HCT116 (cell line): ENCODE data around the gene FGGY. TPM values are rescaled to one million over a fixed set of nuclear protein-coding genes. Genes with fewer than 3 reads are reported as not detected.

Experiments
- ATAC-seq: fragments of 200-7000 bp; cut with Tn5 transposase; 2 replicates; pipeline ENCODE4 v1.9.1; 2020; ENCODE audit warnings: mild to moderate bottlenecking, moderate library complexity
- BruUV-seq: library from RNA; stranded (reverse); fragments of 400-500 nt; replicated peaks from 2 replicates; lab custom pipeline; 2021; lab: Mats Ljungman, UMichigan
- CTCF ChIA-PET: fragments of 300-600 bp; sonication (Branson Sonifier 250); formaldehyde crosslinking; loops from one replicate; lab custom pipeline; 2021; ENCODE audit warnings: antibody characterized with exemption; lab: Charles Lee
- POLR2A ChIA-PET: fragments of 300-600, 350-600 bp; sonication (Branson Sonifier 250); formaldehyde crosslinking; loops from one replicate; lab custom pipeline; 2021; ENCODE audit warnings: antibody characterized with exemption; lab: Charles Lee
- RAD21 ChIA-PET, 2 experiments: fragments of 300-600 bp; sonication (Branson Sonifier 250); formaldehyde crosslinking; loops; one replicate each; lab custom pipeline; 2023; ENCODE audit warnings: low total read pairs in 2 of 2; ENCODE audit not compliant: uncharacterized antibody in 2 of 2, unreplicated experiment in 2 of 2, low non-redundant PET in 1 of 2; lab: Charles Lee
- DNase-seq: peaks from one replicate; pipeline ENCODE4 v3.0.0-alpha.2; 2010; ENCODE audit warnings: low read depth, low spot score
- H2AFZ ChIP-seq: fragments of 200-600 bp; shearing (Covaris generic), sonication (generic); 2 replicates; pipeline ENCODE4 v1.6.1; 2017; ENCODE audit warnings: low read depth, mixed run types, mixed read lengths, antibody characterized with exemption, low read length; ENCODE audit not compliant: poor library complexity, severe bottlenecking
- H3K27ac ChIP-seq: 2 replicates; pipeline ENCODE4 v1.5.1; 2012; ENCODE audit warnings: low read depth, low read length
- H3K27me3 ChIP-seq: fragments of 200-600 bp; sonication (generic); 2 replicates; pipeline ENCODE4 v1.6.1; 2016; ENCODE audit warnings: mixed run types, low read length, mixed read lengths; ENCODE audit not compliant: insufficient read depth
- H3K36me3 ChIP-seq, 2 experiments: fragments of 200-500 bp in 1 of 2; fragments of 200-600 bp in 1 of 2; sonication (Bioruptor generic) in 1 of 2; sonication (generic) in 1 of 2; 2 replicates each; pipeline versions ENCODE4 v1.5.1 to v1.6.1; 2014 to 2016; ENCODE audit warnings: low read length in 2 of 2, inconsistent platforms in 1 of 2, mixed read lengths in 1 of 2, mixed run types in 1 of 2; ENCODE audit not compliant: insufficient read depth in 2 of 2, control insufficient read depth in 1 of 2
- H3K4me1 ChIP-seq, 2 experiments: fragments of 200-600 bp in 1 of 2; sonication (generic) in 1 of 2; 2 replicates each; pipeline versions ENCODE4 v1.5.1 to v1.6.1; 2012 to 2017; ENCODE audit warnings: low read length in 2 of 2, inconsistent platforms in 1 of 2, mild to moderate bottlenecking in 1 of 2, mixed read lengths in 1 of 2, mixed run types in 1 of 2, moderate library complexity in 1 of 2; ENCODE audit not compliant: insufficient read depth in 2 of 2, control insufficient read depth in 1 of 2
- H3K4me2 ChIP-seq: fragments of 200-600 bp; sonication (generic); 2 replicates; pipeline ENCODE4 v1.6.1; 2017; ENCODE audit warnings: mixed run types, low read length, mixed read lengths
- H3K4me3 ChIP-seq, 2 experiments: fragments of 200-600 bp in 1 of 2; sonication (generic) in 1 of 2; replicated peaks in 1 of 2; 2 replicates each; pipeline ENCODE4 v1.5.1; 2011 to 2016; ENCODE audit warnings: low read length in 2 of 2, control low read depth in 1 of 2, low read depth in 1 of 2, mild to moderate bottlenecking in 1 of 2, mixed read lengths in 1 of 2, mixed run types in 1 of 2
- H3K79me2 ChIP-seq: fragments of 200-600 bp; sonication (generic); 2 replicates; pipeline ENCODE4 v1.6.1; 2017; ENCODE audit warnings: mild to moderate bottlenecking, mixed run types, low read length, moderate library complexity, mixed read lengths; ENCODE audit not compliant: insufficient read depth
- H3K9ac ChIP-seq: fragments of 200-600 bp; sonication (generic); 2 replicates; pipeline ENCODE4 v1.6.1; 2016; ENCODE audit warnings: low read length, mixed read lengths
- H3K9me2 ChIP-seq: fragments of 200-600 bp; sonication (generic), shearing (Covaris generic); 2 replicates; pipeline ENCODE4 v1.6.1; 2017; ENCODE audit warnings: mixed run types, mild to moderate bottlenecking, moderate library complexity; ENCODE audit not compliant: insufficient read depth
- H3K9me3 ChIP-seq, 2 experiments: fragments of 200-500 bp in 1 of 2; fragments of 200-600 bp in 1 of 2; sonication (Bioruptor generic) in 1 of 2; sonication (generic) in 1 of 2; 2 replicates each; pipeline ENCODE4 v1.6.1; 2014 to 2017; ENCODE audit warnings: low read length in 2 of 2, mixed read lengths in 2 of 2, inconsistent platforms in 1 of 2, low read depth in 1 of 2, mild to moderate bottlenecking in 1 of 2, mixed run types in 1 of 2, moderate library complexity in 1 of 2; ENCODE audit not compliant: control insufficient read depth in 1 of 2, insufficient read depth in 1 of 2
- H4K20me1 ChIP-seq: fragments of 200-600 bp; sonication (generic), shearing (Covaris generic); 2 replicates; pipeline ENCODE4 v1.6.1; 2017; ENCODE audit warnings: mixed run types, mild to moderate bottlenecking, moderate library complexity; ENCODE audit not compliant: insufficient read depth
- CBX3 ChIP-seq: IDR thresholded peaks from 2 replicates; pipeline ENCODE4 v1.6.1; 2012; ENCODE audit warnings: low read depth
- CEBPB ChIP-seq: IDR thresholded peaks from 2 replicates; pipeline ENCODE4 v1.6.1; 2012; ENCODE audit warnings: low read depth
- EGR1 ChIP-seq: IDR thresholded peaks from 2 replicates; pipeline ENCODE4 v1.6.1; 2012; ENCODE audit warnings: low read depth
- EZH2 ChIP-seq: fragments of 200-600 bp; sonication (generic); IDR thresholded peaks from 2 replicates; pipeline ENCODE4 v1.6.1; 2017; ENCODE audit warnings: antibody characterized with exemption, mixed run types
- EZH2phosphoT487 ChIP-seq: fragments of 200-600 bp; IDR thresholded peaks from 2 replicates; pipeline ENCODE4 v1.6.1; 2018; ENCODE audit warnings: antibody characterized with exemption, borderline replicate concordance
- FOSL1 ChIP-seq: IDR thresholded peaks from 2 replicates; pipeline ENCODE4 v1.6.1; 2012; ENCODE audit warnings: low read depth
- JUND ChIP-seq: IDR thresholded peaks from 2 replicates; pipeline ENCODE4 v1.6.1; 2012
- POLR2A ChIP-seq: IDR thresholded peaks from 2 replicates; pipeline ENCODE4 v1.7.0; 2011; ENCODE audit warnings: borderline replicate concordance; ENCODE audit not compliant: insufficient read depth, insufficient read length; ENCODE audit errors: extremely low read depth
- POLR2AphosphoS5 ChIP-seq: IDR thresholded peaks from 2 replicates; pipeline ENCODE4 v1.6.1; 2011; ENCODE audit warnings: mild to moderate bottlenecking, low read depth, low read length, moderate library complexity
- RAD21 ChIP-seq: IDR thresholded peaks from 2 replicates; pipeline ENCODE4 v1.6.1; 2012; ENCODE audit warnings: low read depth, mild to moderate bottlenecking
- SIN3A ChIP-seq: IDR thresholded peaks from 2 replicates; pipeline ENCODE4 v1.6.1; 2012; ENCODE audit warnings: low read depth
- SP1 ChIP-seq: IDR thresholded peaks from 2 replicates; pipeline ENCODE4 v1.6.1; 2012; ENCODE audit warnings: low read depth
- SRF ChIP-seq: IDR thresholded peaks from 2 replicates; pipeline ENCODE4 v1.6.1; 2012; ENCODE audit warnings: low read depth
- TCF7L2 ChIP-seq: IDR thresholded peaks from 2 replicates; pipeline ENCODE4 v1.7.0; 2011; ENCODE audit warnings: borderline replicate concordance, inconsistent platforms; ENCODE audit not compliant: insufficient read depth, insufficient read length; ENCODE audit errors: extremely low read depth
- ZFX ChIP-seq: fragments of 450-650 bp; IDR thresholded peaks from 2 replicates; pipeline ENCODE4 v1.6.1; 2017
- ZNF274 ChIP-seq: fragments of 200-500 bp; sonication (Bioruptor generic); IDR thresholded peaks from 2 replicates; pipeline ENCODE4 v1.6.1; 2014; ENCODE audit warnings: mild to moderate bottlenecking, low read depth, low read length, inconsistent platforms
- intact Hi-C: fragments of 100-400 bp; cut with micrococcal nuclease; formaldehyde crosslinking; loops from 2 replicates; pipeline ENCODE4 v1.10.0; 2022
- total RNA-seq: library from RNA; stranded (reverse); gene quantifications from one replicate; pipeline ENCODE4 v1.2.1, GENCODE V29; 2021; ENCODE audit not compliant: unreplicated experiment
- TF ChIP-seq, protein P1 (sequence below): IDR thresholded peaks from 2 replicates; pipeline ENCODE4 v1.6.1; 2012
- TF ChIP-seq, protein P2 (sequence below), 3 experiments: fragments of 200-600 bp in 1 of 3; sonication (generic) in 1 of 3; IDR thresholded peaks in 2 of 3; conservative IDR thresholded peaks in 1 of 3; 2 replicates each; pipeline ENCODE4 v1.5.1; 2012 to 2017; ENCODE audit warnings: low read depth in 2 of 3, low read length in 2 of 3, antibody characterized with exemption in 1 of 3, borderline replicate concordance in 1 of 3, control low read depth in 1 of 3, mild to moderate bottlenecking in 1 of 3, mixed read lengths in 1 of 3, mixed run types in 1 of 3, moderate library complexity in 1 of 3; ENCODE audit not compliant: insufficient read depth in 1 of 3
- TF ChIP-seq, protein P3 (sequence below): IDR thresholded peaks from 2 replicates; pipeline ENCODE4 v1.6.1; 2011; ENCODE audit warnings: mild to moderate bottlenecking, low read length, moderate library complexity; ENCODE audit not compliant: insufficient replicate concordance; ENCODE audit errors: extremely low read depth
- TF ChIP-seq, protein P4 (sequence below): IDR thresholded peaks from 2 replicates; pipeline ENCODE4 v1.6.1; 2012

FGGY gene
- total RNA-seq, 1 experiment from 2014 or later: 10.6 TPM

GRCh38 chr1:59332983-59333382, 36.1 kb downstream of the FGGY start:
- ATAC-seq: no peak
- DNase-seq: no peak
- no peak overlapping the region for H2AFZ ChIP-seq
- ChIA-PET RAD21 (no interaction called here), POLR2A (no interaction called here), CTCF (no interaction called here)
- H4K20me1 ChIP-seq: no peaks in the 10 kb centered on the region
- no peak overlapping the region for H3K9ac ChIP-seq
- no peaks in the 10 kb centered on the region for H3K9me3 ChIP-seq
- no peak for TF ChIP-seq JUND
- no peak for TF ChIP-seq EZH2
- no peak for TF ChIP-seq RAD21
- TF ChIP-seq ZNF274: no peak
- TF ChIP-seq EGR1: no peak
- no peak for TF ChIP-seq FOSL1
- TF ChIP-seq, protein P1, sequence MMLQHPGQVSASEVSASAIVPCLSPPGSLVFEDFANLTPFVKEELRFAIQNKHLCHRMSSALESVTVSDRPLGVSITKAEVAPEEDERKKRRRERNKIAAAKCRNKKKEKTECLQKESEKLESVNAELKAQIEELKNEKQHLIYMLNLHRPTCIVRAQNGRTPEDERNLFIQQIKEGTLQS: no peak
- TF ChIP-seq, protein P2, sequence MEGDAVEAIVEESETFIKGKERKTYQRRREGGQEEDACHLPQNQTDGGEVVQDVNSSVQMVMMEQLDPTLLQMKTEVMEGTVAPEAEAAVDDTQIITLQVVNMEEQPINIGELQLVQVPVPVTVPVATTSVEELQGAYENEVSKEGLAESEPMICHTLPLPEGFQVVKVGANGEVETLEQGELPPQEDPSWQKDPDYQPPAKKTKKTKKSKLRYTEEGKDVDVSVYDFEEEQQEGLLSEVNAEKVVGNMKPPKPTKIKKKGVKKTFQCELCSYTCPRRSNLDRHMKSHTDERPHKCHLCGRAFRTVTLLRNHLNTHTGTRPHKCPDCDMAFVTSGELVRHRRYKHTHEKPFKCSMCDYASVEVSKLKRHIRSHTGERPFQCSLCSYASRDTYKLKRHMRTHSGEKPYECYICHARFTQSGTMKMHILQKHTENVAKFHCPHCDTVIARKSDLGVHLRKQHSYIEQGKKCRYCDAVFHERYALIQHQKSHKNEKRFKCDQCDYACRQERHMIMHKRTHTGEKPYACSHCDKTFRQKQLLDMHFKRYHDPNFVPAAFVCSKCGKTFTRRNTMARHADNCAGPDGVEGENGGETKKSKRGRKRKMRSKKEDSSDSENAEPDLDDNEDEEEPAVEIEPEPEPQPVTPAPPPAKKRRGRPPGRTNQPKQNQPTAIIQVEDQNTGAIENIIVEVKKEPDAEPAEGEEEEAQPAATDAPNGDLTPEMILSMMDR (IDR thresholded peaks at IDR 0.05 in 2 of 3, conservative IDR thresholded peaks at IDR 0.05 in 1 of 3; ENCODE audit: borderline replicate concordance in 1 of 3, insufficient read depth in 1 of 3, low read depth in 2 of 3, low read length in 2 of 3): no peak
- no peak for TF ChIP-seq POLR2A
- TF ChIP-seq, protein P3, sequence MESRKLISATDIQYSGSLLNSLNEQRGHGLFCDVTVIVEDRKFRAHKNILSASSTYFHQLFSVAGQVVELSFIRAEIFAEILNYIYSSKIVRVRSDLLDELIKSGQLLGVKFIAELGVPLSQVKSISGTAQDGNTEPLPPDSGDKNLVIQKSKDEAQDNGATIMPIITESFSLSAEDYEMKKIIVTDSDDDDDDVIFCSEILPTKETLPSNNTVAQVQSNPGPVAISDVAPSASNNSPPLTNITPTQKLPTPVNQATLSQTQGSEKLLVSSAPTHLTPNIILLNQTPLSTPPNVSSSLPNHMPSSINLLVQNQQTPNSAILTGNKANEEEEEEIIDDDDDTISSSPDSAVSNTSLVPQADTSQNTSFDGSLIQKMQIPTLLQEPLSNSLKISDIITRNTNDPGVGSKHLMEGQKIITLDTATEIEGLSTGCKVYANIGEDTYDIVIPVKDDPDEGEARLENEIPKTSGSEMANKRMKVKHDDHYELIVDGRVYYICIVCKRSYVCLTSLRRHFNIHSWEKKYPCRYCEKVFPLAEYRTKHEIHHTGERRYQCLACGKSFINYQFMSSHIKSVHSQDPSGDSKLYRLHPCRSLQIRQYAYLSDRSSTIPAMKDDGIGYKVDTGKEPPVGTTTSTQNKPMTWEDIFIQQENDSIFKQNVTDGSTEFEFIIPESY: no peak
- TF ChIP-seq, protein P4, sequence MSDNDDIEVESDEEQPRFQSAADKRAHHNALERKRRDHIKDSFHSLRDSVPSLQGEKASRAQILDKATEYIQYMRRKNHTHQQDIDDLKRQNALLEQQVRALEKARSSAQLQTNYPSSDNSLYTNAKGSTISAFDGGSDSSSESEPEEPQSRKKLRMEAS: no peak
- no peak for TF ChIP-seq CEBPB
- no peak for TF ChIP-seq ZFX
- no peak for TF ChIP-seq TCF7L2
- TF ChIP-seq SRF: no peak
- TF ChIP-seq CBX3: no peak
- no peak for TF ChIP-seq EZH2phosphoT487
- TF ChIP-seq SIN3A: no peak
- no peak for TF ChIP-seq SP1
- no peak for TF ChIP-seq POLR2AphosphoS5
- BruUV-seq: no TSS peak
- no peak overlapping the region for H3K27ac ChIP-seq
- H3K4me3 ChIP-seq: no peak overlapping the region
- no peaks in the 10 kb centered on the region for H3K27me3 ChIP-seq
- H3K4me2 ChIP-seq: no peak overlapping the region
- no peaks in the 10 kb centered on the region for H3K9me2 ChIP-seq
- intact Hi-C loops: no loop called here
- no peaks in the 10 kb centered on the region for H3K36me3 ChIP-seq
- H3K4me1 ChIP-seq: no peaks in the 10 kb centered on the region
- H3K79me2 ChIP-seq: no peaks in the 10 kb centered on the region
